Fibroblast of mammary gland (primary cell): ENCODE measurements around the gene PTPRE.
A peak's percentile ranks its signal among the peaks of the same experiment; 100 is the strongest.

Experiments used
- DNase-seq: peaks from one replicate; pipeline ENCODE4 v3.0.0-alpha.2; 2010; ENCODE audit warnings: low read depth
- H3K4me3 ChIP-seq: 2 replicates; pipeline ENCODE4 v1.5.1; 2011; ENCODE audit warnings: low read depth, mild to moderate bottlenecking, low read length, moderate library complexity; ENCODE audit not compliant: control insufficient read depth
- CTCF ChIP-seq: conservative IDR thresholded peaks from 2 replicates; pipeline ENCODE4 v1.5.1; 2011; ENCODE audit warnings: low read depth, low read length, inconsistent platforms; ENCODE audit not compliant: control insufficient read depth, insufficient read depth

Gene PTPRE

GRCh38 chr10:128068398-128069285 lies 161.7 kb downstream of the PTPRE start:
- H3K4me3 ChIP-seq, result no peak overlapping the region
- no peak for DNase-seq
- TF ChIP-seq CTCF, result no peak

GRCh38 chr10:128069351-128070051 lies 162.6 kb downstream of the PTPRE start:
- no peak overlapping the region for H3K4me3 ChIP-seq
- DNase-seq, result peak; percentile 77
- peak; percentile 73 for TF ChIP-seq CTCF

- TF ChIP-seq CTCF, result no peak
- no peak for DNase-seq
- H3K4me3 ChIP-seq, result no peak overlapping the region
Observed at GRCh38 chr10:128070161-128070560, 163.3 kb downstream of the PTPRE start.

GRCh38 chr10:128070721-128071416 lies 164.0 kb downstream of the PTPRE start:
- no peak for DNase-seq
- H3K4me3 ChIP-seq, result no peak overlapping the region
- no peak for TF ChIP-seq CTCF

- DNase-seq, result no peak
- no peak for TF ChIP-seq CTCF
- H3K4me3 ChIP-seq, result no peak overlapping the region
Observed at GRCh38 chr10:128071417-128071782, 164.5 kb downstream of the PTPRE start.

- TF ChIP-seq CTCF, result no peak
- no peak for DNase-seq
- no peak overlapping the region for H3K4me3 ChIP-seq
Observed at GRCh38 chr10:128072046-128072445, 165.1 kb downstream of the PTPRE start.
